ENCODE data around the gene TRIP11. TPM values are rescaled to one million over a fixed set of nuclear protein-coding genes. Genes with fewer than 3 reads are reported as not detected.

TRIP11 gene
- total and polyA plus RNA-seq, 2 experiments from 2014 or later, result 24.9 to 52.2 TPM

DNA sequence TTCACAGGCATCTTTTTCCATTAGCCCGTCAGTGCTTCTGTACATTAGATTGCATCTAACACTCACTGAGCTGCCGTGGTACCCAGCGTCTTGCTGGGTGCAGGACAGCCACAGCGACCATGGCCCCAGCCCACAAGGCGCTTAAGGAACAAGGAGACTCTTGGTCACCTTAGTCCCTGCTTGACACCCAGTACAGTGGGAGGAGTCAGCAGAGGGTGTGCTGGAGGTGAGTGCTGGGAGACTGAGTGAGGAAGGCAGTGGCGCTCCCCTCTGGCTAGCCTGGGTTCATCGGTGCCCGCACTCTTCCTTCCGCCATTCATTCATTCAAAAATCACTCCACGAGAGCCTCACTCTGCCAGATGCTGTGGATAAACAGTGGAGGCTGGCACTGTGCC is 114.1 kb downstream of the TRIP11 start:
- Histone ChIP-seq H3K27me3 (ENCODE audit: insufficient read depth) (no peaks in the 10 kb centered on the region), H3F3A (replicated peaks; ENCODE audit: low read depth) (no peaks in the 10 kb centered on the region), H3K4me3 (no peak overlapping the region), H3K4me2 (no peak overlapping the region), H2AFZ (no peak overlapping the region), H3K9me2 (ENCODE audit: insufficient read depth) (0 out of 2 replicates have a peak, but pooled peaks cover 3% of the 10 kb centered on the region), H3K4me1 (ENCODE audit: insufficient read depth) (0 out of 2 replicates have a peak, but pooled peaks cover 4% of the 10 kb centered on the region), H3K79me2 (replicated peaks; ENCODE audit: insufficient read depth) (no peaks in the 10 kb centered on the region), H3K36me3 (ENCODE audit: insufficient read depth) (no peaks in the 10 kb centered on the region), H3K27ac (ENCODE audit: low read depth) (no peak overlapping the region), H4K20me1 (replicated peaks; ENCODE audit: insufficient read depth) (no peaks in the 10 kb centered on the region)
- Mint-ChIP-seq H3K36me3 (ENCODE audit: low read depth) (no peaks in the 10 kb centered on the region), H3K4me1 (peaks cover 9% of the 10 kb centered on the region; the same call in 2 of the 3 replicates), H3K4me3 (no peak overlapping the region), H3K27me3 (ENCODE audit: insufficient read depth, low read depth, poor library complexity) (no peaks in the 10 kb centered on the region), H3K9me3 (no peaks in the 10 kb centered on the region), H3K27ac (no peak overlapping the region)
- ATAC-seq (peak; percentile 59), DNase-seq (ENCODE audit: low spot score) (no peak)
- TF ChIP-seq, protein P1, sequence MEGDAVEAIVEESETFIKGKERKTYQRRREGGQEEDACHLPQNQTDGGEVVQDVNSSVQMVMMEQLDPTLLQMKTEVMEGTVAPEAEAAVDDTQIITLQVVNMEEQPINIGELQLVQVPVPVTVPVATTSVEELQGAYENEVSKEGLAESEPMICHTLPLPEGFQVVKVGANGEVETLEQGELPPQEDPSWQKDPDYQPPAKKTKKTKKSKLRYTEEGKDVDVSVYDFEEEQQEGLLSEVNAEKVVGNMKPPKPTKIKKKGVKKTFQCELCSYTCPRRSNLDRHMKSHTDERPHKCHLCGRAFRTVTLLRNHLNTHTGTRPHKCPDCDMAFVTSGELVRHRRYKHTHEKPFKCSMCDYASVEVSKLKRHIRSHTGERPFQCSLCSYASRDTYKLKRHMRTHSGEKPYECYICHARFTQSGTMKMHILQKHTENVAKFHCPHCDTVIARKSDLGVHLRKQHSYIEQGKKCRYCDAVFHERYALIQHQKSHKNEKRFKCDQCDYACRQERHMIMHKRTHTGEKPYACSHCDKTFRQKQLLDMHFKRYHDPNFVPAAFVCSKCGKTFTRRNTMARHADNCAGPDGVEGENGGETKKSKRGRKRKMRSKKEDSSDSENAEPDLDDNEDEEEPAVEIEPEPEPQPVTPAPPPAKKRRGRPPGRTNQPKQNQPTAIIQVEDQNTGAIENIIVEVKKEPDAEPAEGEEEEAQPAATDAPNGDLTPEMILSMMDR (conservative IDR thresholded peaks at IDR 0.05; ENCODE audit: low read depth in 2 of 2), result peak in 1 of 2 experiments; percentile 19; a peak in 1 of 4 replicates
- no peak for TF ChIP-seq EZH2phosphoT487 (IDR thresholded peaks at IDR 0.05; ENCODE audit: unreplicated experiment)

DNA sequence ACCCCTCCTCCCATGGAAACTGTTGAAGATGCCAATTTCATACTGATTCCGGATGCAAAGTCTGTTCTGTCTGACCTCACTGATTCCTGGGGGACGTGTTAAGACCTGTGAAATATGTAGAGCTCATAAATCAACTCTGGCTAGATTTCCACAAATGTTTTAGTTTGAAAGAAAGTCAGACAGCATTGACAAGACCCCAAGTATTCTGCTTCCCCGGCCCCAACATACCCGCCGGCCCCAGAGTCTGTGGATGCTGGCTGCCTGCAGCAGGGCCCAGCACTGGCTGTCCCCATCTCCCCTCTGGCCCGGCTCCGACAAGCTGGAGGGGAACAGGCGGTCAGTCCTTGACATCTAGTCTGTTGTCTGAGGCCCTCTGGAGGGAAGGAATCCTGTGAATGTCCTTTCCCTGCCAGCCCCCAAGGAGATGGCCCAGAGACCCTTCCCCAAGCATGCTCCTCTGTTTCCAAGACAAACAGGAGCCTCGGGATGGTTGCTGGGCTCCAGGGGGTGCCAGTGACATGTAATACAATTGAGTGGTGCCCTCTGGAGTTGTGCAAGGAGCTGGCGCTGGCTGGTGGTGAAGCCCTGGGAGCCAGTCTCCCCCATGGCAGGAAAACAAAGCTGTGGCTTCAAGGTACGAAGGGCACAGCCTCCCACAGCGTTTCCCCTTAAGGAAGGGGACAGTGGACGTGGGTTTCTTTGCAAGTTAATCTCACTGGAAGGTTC is 114.7 kb downstream of the TRIP11 start:
- Histone ChIP-seq H3K4me2 (no peak overlapping the region), H3K79me2 (replicated peaks; ENCODE audit: insufficient read depth) (no peaks in the 10 kb centered on the region), H2AFZ (no peak overlapping the region), H3K27me3 (ENCODE audit: insufficient read depth) (no peaks in the 10 kb centered on the region), H3K4me3 (no peak overlapping the region), H3K9me2 (ENCODE audit: insufficient read depth) (0 out of 2 replicates have a peak, but pooled peaks cover 5% of the 10 kb centered on the region), H3K36me3 (ENCODE audit: insufficient read depth) (no peaks in the 10 kb centered on the region), H3K27ac (ENCODE audit: low read depth) (no peak overlapping the region), H3K4me1 (ENCODE audit: insufficient read depth) (no peaks in the 10 kb centered on the region), H4K20me1 (replicated peaks; ENCODE audit: insufficient read depth) (no peaks in the 10 kb centered on the region), H3F3A (replicated peaks; ENCODE audit: low read depth) (no peaks in the 10 kb centered on the region)
- TF ChIP-seq, protein P2, sequence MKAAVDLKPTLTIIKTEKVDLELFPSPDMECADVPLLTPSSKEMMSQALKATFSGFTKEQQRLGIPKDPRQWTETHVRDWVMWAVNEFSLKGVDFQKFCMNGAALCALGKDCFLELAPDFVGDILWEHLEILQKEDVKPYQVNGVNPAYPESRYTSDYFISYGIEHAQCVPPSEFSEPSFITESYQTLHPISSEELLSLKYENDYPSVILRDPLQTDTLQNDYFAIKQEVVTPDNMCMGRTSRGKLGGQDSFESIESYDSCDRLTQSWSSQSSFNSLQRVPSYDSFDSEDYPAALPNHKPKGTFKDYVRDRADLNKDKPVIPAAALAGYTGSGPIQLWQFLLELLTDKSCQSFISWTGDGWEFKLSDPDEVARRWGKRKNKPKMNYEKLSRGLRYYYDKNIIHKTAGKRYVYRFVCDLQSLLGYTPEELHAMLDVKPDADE (IDR thresholded peaks at IDR 0.05), result no peak
- TF ChIP-seq, protein P1 (conservative IDR thresholded peaks at IDR 0.05; ENCODE audit: low read depth in 2 of 2), result peak; percentile 17 to 43; a peak in 3 of 4 replicates
- Mint-ChIP-seq H3K4me1 (peaks cover 4% of the 10 kb centered on the region; the same call in 2 of the 3 replicates), H3K27ac (no peak overlapping the region), H3K9me3 (no peaks in the 10 kb centered on the region), H3K27me3 (ENCODE audit: insufficient read depth, low read depth, poor library complexity) (no peaks in the 10 kb centered on the region), H3K4me3 (no peak overlapping the region), H3K36me3 (ENCODE audit: low read depth) (no peaks in the 10 kb centered on the region)
- ATAC-seq (peak; percentile 58), DNase-seq (ENCODE audit: low spot score) (peak; percentile 11)

Measured in GM23338 (cell line).